Fibroblast of pulmonary artery (primary cell): ENCODE results near the gene AMH.

Experiments used
- DNase-seq: peaks from one replicate; pipeline ENCODE4 v3.0.0-alpha.2; 2010; ENCODE audit warnings: low read depth
- H3K4me3 ChIP-seq: replicated peaks from 2 replicates; pipeline ENCODE4 v1.5.1; 2011; ENCODE audit warnings: low read depth, mild to moderate bottlenecking, control low read depth, low read length, moderate library complexity
- CTCF ChIP-seq: IDR thresholded peaks from 2 replicates; pipeline ENCODE4 v1.5.1; 2011; ENCODE audit warnings: mild to moderate bottlenecking, control low read depth, low read length, inconsistent platforms; ENCODE audit errors: missing control alignments

Gene AMH

DNA sequence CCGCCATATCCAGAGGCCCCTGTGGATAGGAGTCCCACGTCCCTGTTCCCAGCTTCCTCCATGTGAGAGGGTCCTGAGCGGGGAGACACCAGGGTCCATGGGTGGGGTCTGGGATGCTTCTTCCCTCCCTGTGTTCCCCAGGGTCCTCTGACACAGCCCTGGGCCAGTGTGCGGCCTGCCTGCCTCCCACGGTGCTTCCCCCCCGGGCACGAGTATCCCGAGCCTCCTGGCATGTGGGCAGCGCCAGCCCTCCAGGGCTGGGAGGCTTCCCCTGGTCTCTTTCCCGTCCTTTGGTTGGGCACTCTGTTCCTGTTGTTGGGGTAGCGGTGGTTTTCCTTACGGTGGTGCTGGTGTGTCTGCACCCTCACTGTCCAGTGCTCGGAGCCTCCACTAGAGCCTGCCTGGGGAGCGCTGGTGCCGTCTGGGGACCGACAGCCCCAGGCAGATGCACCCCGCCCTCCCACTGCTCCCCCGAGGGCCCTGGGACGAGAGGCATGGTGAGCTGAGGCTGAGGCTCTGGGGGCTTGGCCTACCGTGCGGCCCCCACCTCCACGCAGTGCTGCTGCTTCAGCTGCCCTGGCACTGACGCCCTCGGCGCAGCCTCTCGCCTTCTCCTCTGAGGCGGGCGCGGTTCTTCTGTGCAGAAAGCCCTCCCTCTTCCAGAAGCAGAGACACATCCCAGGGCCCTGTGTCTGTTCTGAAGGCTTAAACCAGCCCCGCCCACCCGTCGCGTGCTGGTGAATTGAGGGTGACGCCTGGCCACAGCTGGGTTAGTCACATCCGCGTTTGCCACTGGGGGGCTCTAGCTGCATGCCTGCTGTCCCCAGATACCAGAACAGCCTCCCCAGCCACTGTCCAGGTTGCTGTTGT lies 40.9 kb upstream of the AMH start:
- H3K4me3 ChIP-seq: no peak overlapping the region
- peak; percentile 26 for TF ChIP-seq CTCF
- peak; percentile 61 for DNase-seq

DNA sequence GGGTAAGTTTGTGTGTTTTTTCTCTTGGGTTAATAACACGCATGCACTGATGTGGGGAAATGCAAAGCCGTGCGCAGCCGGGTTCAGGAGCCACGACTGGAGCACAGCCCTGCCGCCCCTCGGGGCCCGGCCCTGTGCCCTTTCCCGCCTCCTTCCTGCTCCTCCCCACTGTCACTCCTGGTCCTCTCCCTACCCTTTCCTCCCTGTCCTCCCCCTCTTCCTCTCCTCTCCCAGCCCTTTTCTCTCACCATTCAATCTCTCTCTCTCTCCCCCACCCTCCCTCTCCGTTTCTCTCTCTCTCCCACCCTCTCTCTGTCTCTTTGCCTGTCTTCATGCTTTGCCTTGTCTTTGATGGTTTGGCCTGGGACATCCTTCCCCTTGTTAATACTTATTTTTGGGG lies 40.1 kb upstream of the AMH start:
- no peak for DNase-seq
- no peak for TF ChIP-seq CTCF
- H3K4me3 ChIP-seq: no peak overlapping the region

DNA sequence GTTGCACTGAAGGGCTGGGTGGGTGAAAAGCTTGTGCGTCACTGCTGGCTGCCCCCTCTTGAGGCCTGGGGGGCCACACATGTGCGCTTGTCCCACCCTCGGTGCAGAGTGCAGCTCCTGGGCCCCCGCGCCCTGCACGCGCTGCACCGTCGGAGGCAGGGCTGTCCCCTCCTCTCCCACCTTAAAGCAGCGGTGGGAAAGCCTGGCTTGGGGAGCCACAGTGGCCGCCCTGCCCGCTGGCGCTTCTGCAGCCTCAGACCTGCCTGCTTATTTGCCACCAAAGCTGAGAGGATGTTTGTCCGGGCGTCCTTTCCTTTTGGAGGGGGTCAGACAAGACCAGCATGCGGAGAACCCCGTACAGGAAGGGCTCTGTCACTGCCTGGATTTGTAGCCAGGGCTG lies 39.7 kb upstream of the AMH start:
- DNase-seq: no peak
- H3K4me3 ChIP-seq: no peak overlapping the region
- TF ChIP-seq CTCF: no peak

DNA sequence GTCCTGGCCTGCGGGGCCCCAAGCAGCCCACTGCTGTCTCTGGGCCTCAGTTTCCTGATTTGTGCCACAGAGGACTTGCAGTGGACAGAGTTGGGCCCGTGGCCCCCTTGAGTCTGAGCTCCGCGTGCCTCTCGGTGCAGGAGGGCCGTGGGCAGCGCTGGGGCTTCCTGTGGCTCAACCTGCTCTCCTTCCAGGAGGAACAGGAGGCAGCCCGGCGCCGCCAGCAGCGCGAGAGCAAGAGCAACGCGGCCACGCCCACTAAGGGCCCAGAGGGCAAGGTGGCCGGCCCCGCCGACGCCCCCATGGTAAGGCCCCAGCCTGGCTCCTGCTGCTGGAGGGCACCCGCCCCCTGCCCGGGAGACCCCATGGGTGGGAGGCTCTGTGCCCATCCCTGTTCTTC lies 38.9 kb upstream of the AMH start:
- DNase-seq: no peak
- no peak overlapping the region for H3K4me3 ChIP-seq
- TF ChIP-seq CTCF: no peak

DNA sequence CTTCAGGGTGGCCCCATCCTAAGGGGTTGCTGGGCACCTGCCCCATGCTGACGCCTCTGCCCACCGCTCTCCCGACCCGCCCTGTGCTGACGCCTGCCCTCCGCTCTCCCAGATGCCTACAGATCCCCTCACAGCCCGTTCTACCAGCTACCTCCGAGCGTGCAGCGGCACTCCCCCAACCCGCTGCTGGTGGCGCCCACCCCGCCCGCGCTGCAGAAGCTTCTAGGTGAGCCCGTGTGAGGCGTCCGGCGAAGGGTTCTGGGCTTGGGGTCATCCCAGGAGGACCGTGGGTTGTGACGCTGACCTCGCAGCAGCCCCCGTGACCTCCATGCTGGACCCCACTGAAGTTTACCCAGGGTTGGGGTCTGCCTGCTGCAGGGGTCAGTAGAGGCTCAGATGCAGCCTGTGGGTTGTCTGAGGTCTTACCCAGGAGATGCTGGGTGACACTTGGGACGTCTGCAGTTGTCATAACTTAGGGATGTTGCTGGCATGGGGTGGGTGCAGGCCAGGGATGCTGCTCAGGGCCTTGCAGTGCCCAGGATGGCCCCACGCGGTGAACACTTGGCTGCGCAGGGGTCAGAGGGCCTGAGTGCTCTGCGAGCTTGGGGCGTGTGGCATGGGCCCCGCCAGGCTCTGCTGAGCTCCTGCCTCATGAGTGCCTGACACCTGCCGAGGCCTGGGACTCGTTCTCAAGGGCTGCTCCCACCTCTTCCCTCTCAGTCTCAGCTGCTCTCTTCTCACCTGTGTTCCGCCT lies 38.0 kb upstream of the AMH start:
- DNase-seq: no peak
- no peak for TF ChIP-seq CTCF
- no peak overlapping the region for H3K4me3 ChIP-seq

GRCh38 chr19:2212861-2213711 lies 36.0 kb upstream of the AMH start:
- TF ChIP-seq CTCF: no peak
- DNase-seq: no peak

More at GRCh38 chr19:2212861-2213711, 36.0 kb upstream of the AMH start:
- H3K4me3 ChIP-seq: no peak overlapping the region
